Transverse colon (tissue), 4 donors: ENCODE measurements around the gene ASH1L.

Experiments used
- CTCF ChIP-seq, 5 experiments: fragments of 200-600 bp in 3 of 5; fragments of 450-650 bp in 2 of 5; sonication (generic) in 3 of 5; IDR thresholded peaks; 1 replicate in 2 of 5; 2 replicates in 3 of 5; pipeline ENCODE4 v1.5.1; 2016 to 2017; ENCODE audit warnings: antibody characterized with exemption in 5 of 5, inconsistent platforms in 3 of 5, mild to moderate bottlenecking in 2 of 5, moderate library complexity in 1 of 5
- EP300 ChIP-seq: sonication (generic); formaldehyde crosslinking; IDR thresholded peaks from one replicate; pipeline ENCODE4 v1.6.1; 2017; ENCODE audit warnings: antibody characterized with exemption, low read depth
- POLR2A ChIP-seq: fragments of 450-650 bp; IDR thresholded peaks from one replicate; pipeline ENCODE4 v1.6.1; 2016; ENCODE audit warnings: antibody characterized with exemption, mild to moderate bottlenecking, moderate library complexity
- POLR2AphosphoS5 ChIP-seq, 3 donors: sonication (generic); formaldehyde crosslinking; IDR thresholded peaks; one replicate each; pipeline ENCODE4 v1.6.1; 2016; ENCODE audit warnings: antibody characterized with exemption in 3 of 3

DNA sequence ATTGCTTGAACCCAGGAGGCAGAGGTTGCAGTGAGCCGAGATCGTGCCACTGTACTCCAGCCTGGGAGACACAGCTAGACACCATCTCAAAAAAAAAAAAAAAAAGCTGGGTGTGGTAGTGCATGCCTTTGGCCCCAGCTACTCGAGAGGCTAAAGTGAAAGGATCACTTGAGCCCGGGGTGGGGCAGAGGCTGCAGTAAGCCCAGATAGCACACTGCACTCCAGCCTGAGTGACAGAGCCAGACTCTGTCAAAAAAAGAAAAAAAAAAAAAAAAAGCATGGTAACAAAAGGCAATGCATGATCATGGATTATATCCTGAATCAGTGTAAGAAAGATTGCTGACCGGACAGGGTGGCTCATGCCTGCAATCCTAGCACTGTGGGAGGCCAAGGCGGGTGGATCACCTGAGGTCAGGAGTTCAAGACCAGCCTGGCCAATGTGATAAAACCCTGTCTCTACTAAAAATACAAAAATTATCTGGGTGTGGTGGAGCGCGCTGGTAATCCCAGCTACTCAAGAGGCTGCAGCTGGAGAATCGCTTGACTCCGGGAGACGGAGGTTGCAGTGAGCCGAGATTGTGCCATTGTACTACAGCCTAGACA, 165.6 kb downstream of the ASH1L start:
- TF ChIP-seq POLR2A (no peak), POLR2AphosphoS5 (IDR thresholded peaks at IDR 0.05) (no peak), CTCF (IDR thresholded peaks at IDR 0.05) (no peak), EP300 (no peak)
